Colonic mucosa (tissue), 4 donors: ENCODE data around the gene BAIAP3. TPM values are rescaled to one million over a fixed set of nuclear protein-coding genes. Genes with fewer than 3 reads are reported as not detected.

Experiments
- DNase-seq: peaks from one replicate; pipeline ENCODE4 v3.0.0-alpha.2; 2020
- H3K27ac ChIP-seq: fragments of 200-600 bp; one replicate; pipeline ENCODE4 v1.8.0; 2021
- H3K27me3 ChIP-seq: fragments of 200-600 bp; one replicate; pipeline ENCODE4 v1.8.0; 2021
- H3K36me3 ChIP-seq: fragments of 200-600 bp; one replicate; pipeline ENCODE4 v1.8.0; 2021
- H3K4me1 ChIP-seq: fragments of 200-600 bp; one replicate; pipeline ENCODE4 v1.8.0; 2021; ENCODE audit warnings: mild to moderate bottlenecking
- H3K4me3 ChIP-seq: fragments of 200-600 bp; one replicate; pipeline ENCODE4 v1.8.0; 2021
- H3K9ac ChIP-seq, 2 donors: one replicate each; pipeline ENCODE4 v1.7.0; 2013; ENCODE audit warnings: control low read depth in 2 of 2, low read depth in 2 of 2, low read length in 2 of 2
- H3K9me3 ChIP-seq: fragments of 200-600 bp; one replicate; pipeline ENCODE4 v1.8.0; 2021
- CTCF ChIP-seq: fragments of 200-600 bp; IDR thresholded peaks from one replicate; pipeline ENCODE4 v1.8.0; 2022; ENCODE audit warnings: antibody characterized with exemption, mild to moderate bottlenecking
- intact Hi-C: fragments of 100-400 bp; cut with DNase I; formaldehyde crosslinking; loops from one replicate; pipeline ENCODE4 v1.14.1; 2022
- total RNA-seq, 2 donors: library from RNA; stranded (reverse); fragmentation: NEBNext Ultra II Directional in 1 of 2; extraction: Animal tissue kit (Norgen Biotek cat#: 25700) in 1 of 2; gene quantifications; one replicate each; pipeline ENCODE4 v1.2.1, GENCODE V29; 2021
- donor health status: healthy.
- donor health status: DM: no; HTN: no; CAD: no.
- donor health status: DM: no; HTN: no; CAD: no.

BAIAP3 gene
- total RNA-seq, 2 donors from 2014 or later, result 5.5 to 9.8 TPM

- Histone ChIP-seq H3K9ac (no peak overlapping the region), H3K27ac (no peak overlapping the region), H3K36me3 (peaks cover 4% of the 10 kb centered on the region), H3K27me3 (no peaks in the 10 kb centered on the region), H3K4me3 (no peak overlapping the region), H3K9me3 (no peaks in the 10 kb centered on the region), H3K4me1 (no peaks in the 10 kb centered on the region)
- intact Hi-C loops, result no loop called here
- no peak for DNase-seq
- TF ChIP-seq CTCF, result no peak
Measured at GRCh38 chr16:1362807-1363206, 29.4 kb downstream of the BAIAP3 start.

- peaks cover 4% of the 10 kb centered on the region for H3K36me3 ChIP-seq
- peak; percentile 55 for DNase-seq
- no peak overlapping the region for H3K9ac ChIP-seq
- H3K27me3 ChIP-seq, result no peaks in the 10 kb centered on the region
- H3K9me3 ChIP-seq, result no peaks in the 10 kb centered on the region
- no peaks in the 10 kb centered on the region for H3K4me1 ChIP-seq
- no peak overlapping the region for H3K27ac ChIP-seq
- TF ChIP-seq CTCF, result peak; percentile 83
- no peak overlapping the region for H3K4me3 ChIP-seq
- intact Hi-C loops, result no loop called here
Measured at GRCh38 chr16:1363501-1364041, 30.1 kb downstream of the BAIAP3 start.

- H3K27ac ChIP-seq, result no peak overlapping the region
- no peaks in the 10 kb centered on the region for H3K9me3 ChIP-seq
- intact Hi-C loops, result no loop called here
- H3K4me3 ChIP-seq, result no peak overlapping the region
- TF ChIP-seq CTCF, result no peak
- peaks cover 4% of the 10 kb centered on the region for H3K36me3 ChIP-seq
- H3K27me3 ChIP-seq, result no peaks in the 10 kb centered on the region
- no peaks in the 10 kb centered on the region for H3K4me1 ChIP-seq
- no peak overlapping the region for H3K9ac ChIP-seq
- DNase-seq, result no peak
Measured at GRCh38 chr16:1364510-1364909, 31.1 kb downstream of the BAIAP3 start.

- no peak for DNase-seq
- peaks cover 4% of the 10 kb centered on the region for H3K36me3 ChIP-seq
Measured at GRCh38 chr16:1366060-1366711, 32.7 kb downstream of the BAIAP3 start.

GRCh38 chr16:1366712-1367299, 33.4 kb downstream of the BAIAP3 start:
- Histone ChIP-seq H3K27ac (no peak overlapping the region), H3K4me3 (no peak overlapping the region), H3K9me3 (no peaks in the 10 kb centered on the region), H3K27me3 (no peaks in the 10 kb centered on the region), H3K4me1 (no peaks in the 10 kb centered on the region), H3K9ac (no peak overlapping the region), H3K36me3 (peaks cover 4% of the 10 kb centered on the region)
- intact Hi-C loops, result no loop called here
- no peak for TF ChIP-seq CTCF
- DNase-seq, result no peak

More at GRCh38 chr16:1366060-1366711, 32.7 kb downstream of the BAIAP3 start:
- H3K9me3 ChIP-seq, result no peaks in the 10 kb centered on the region
- H3K27ac ChIP-seq, result no peak overlapping the region
- H3K4me3 ChIP-seq, result no peak overlapping the region
- no peak overlapping the region for H3K9ac ChIP-seq
- TF ChIP-seq CTCF, result no peak
- H3K27me3 ChIP-seq, result no peaks in the 10 kb centered on the region
- no peaks in the 10 kb centered on the region for H3K4me1 ChIP-seq
- intact Hi-C loops, result no loop called here
